Hepatocyte (in vitro differentiated cells): ENCODE data around the gene P2RY4. TPM values are rescaled to one million over a fixed set of nuclear protein-coding genes. Genes with fewer than 3 reads are reported as not detected.
"Not testable (repeated sequence)": the region's sequence is repeated elsewhere in the genome, so short reads cannot be mapped to it uniquely, and the experiment has no call there.

Experiments used
- DNase-seq: peaks from one replicate; pipeline ENCODE4 v3.0.0-alpha.2; 2016; ENCODE audit warnings: low spot score
- H2AFZ ChIP-seq: fragments of 200-600 bp; sonication (generic); 2 replicates; pipeline ENCODE4 v1.6.0; 2016; ENCODE audit warnings: antibody characterized with exemption, mild to moderate bottlenecking
- H3K27ac ChIP-seq: fragments of 200-600 bp; sonication (generic); 2 replicates; pipeline ENCODE4 v1.5.1; 2016; ENCODE audit warnings: mild to moderate bottlenecking
- H3K27me3 ChIP-seq: fragments of 200-600 bp; sonication (generic); 2 replicates; pipeline ENCODE4 v1.6.1; 2016
- H3K36me3 ChIP-seq: fragments of 200-600 bp; sonication (generic); replicated peaks from 2 replicates; pipeline ENCODE4 v1.5.1; 2016; ENCODE audit warnings: low read depth; ENCODE audit not compliant: insufficient read depth
- H3K4me1 ChIP-seq: fragments of 200-600 bp; sonication (generic); 2 replicates; pipeline ENCODE4 v1.5.1; 2016; ENCODE audit warnings: mild to moderate bottlenecking, moderate library complexity; ENCODE audit not compliant: insufficient read depth
- H3K4me2 ChIP-seq: fragments of 200-600 bp; sonication (generic); 2 replicates; pipeline ENCODE4 v1.6.0; 2016
- H3K4me3 ChIP-seq: fragments of 200-600 bp; sonication (generic); 2 replicates; pipeline ENCODE4 v1.5.1; 2016; ENCODE audit warnings: mild to moderate bottlenecking
- H3K79me2 ChIP-seq: fragments of 200-600 bp; sonication (generic); 2 replicates; pipeline ENCODE4 v1.6.0; 2017; ENCODE audit warnings: mild to moderate bottlenecking
- H3K9me2 ChIP-seq: fragments of 200-600 bp; sonication (generic); replicated peaks from 2 replicates; pipeline ENCODE4 v1.6.0; 2017; ENCODE audit warnings: mild to moderate bottlenecking; ENCODE audit not compliant: insufficient read depth
- H3K9me3 ChIP-seq: fragments of 200-600 bp; sonication (generic); 2 replicates; pipeline ENCODE4 v1.5.1; 2016; ENCODE audit warnings: low read depth, mild to moderate bottlenecking
- H4K20me1 ChIP-seq: fragments of 200-600 bp; sonication (generic); 2 replicates; pipeline ENCODE4 v1.6.0; 2016; ENCODE audit warnings: mild to moderate bottlenecking; ENCODE audit not compliant: insufficient read depth, poor library complexity, severe bottlenecking
- EZH2 ChIP-seq: fragments of 200-600 bp; sonication (generic); IDR thresholded peaks from 2 replicates; pipeline ENCODE4 v1.6.1; 2016; ENCODE audit warnings: antibody characterized with exemption, mild to moderate bottlenecking, borderline replicate concordance
- EZH2phosphoT487 ChIP-seq: fragments of 200-600 bp; sonication (generic); IDR thresholded peaks from one replicate; pipeline ENCODE4 v1.6.1; 2018; ENCODE audit warnings: antibody characterized with exemption, mild to moderate bottlenecking, low read depth, moderate library complexity; ENCODE audit not compliant: unreplicated experiment, severe bottlenecking
- WGBS: methylation state at CpG from one replicate; pipeline ENCODE4 v1.1.6; 2016; ENCODE audit warnings: low lambda C conversion rate; ENCODE audit errors: missing lambda C conversion rate; 5-methylcytosine and 5-hydroxymethylcytosine counted together
- polyA plus RNA-seq: library from polyadenylated mRNA; unstranded; fragments of >200 nt; fragmentation: Nextera tagmentation; extraction: Ambion mirVana; gene quantifications from 2 replicates; pipeline ENCODE4 v1.2.1, GENCODE V29; 2016
- total RNA-seq: library from RNA; depleted of rRNA; stranded (reverse); fragments of >200 nt; gene quantifications from 2 replicates; pipeline ENCODE4 v1.2.3, GENCODE V29; 2014
- TF ChIP-seq, protein P1 (sequence below): fragments of 200-600 bp; sonication (generic); IDR thresholded peaks from 2 replicates; pipeline ENCODE4 v1.5.1; 2016; ENCODE audit warnings: antibody characterized with exemption, mild to moderate bottlenecking; ENCODE audit not compliant: poor library complexity

Gene P2RY4
- total and polyA plus RNA-seq, 2 experiments from 2014 or later, result 0.87 to 2.0 TPM

DNA sequence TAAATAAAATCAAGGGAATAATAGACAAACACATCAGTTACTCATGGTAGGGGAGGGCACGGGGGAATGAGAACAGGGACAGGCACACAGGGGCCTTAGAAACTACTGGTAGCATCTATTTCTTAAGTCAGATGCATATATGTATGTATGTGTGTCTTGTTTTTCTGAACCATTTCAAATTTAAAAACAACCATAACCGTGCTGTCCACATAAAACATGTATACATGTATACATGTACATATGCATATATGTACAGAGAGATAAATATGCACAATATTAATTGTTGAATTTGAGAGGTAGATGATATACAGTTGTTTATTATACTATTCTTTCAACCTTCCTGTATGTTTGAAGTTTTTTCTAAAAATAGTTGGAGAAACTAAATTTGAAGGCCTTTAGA, 33.3 kb downstream of the P2RY4 start:
- H3K27me3 ChIP-seq, result no peaks in the 10 kb centered on the region
- WGBS, result 65% methylated on average over 2 of the region's 2 CpGs
- DNase-seq, result no peak
- H3K4me1 ChIP-seq, result no peaks in the 10 kb centered on the region
- no peak overlapping the region for H3K4me2 ChIP-seq
- H2AFZ ChIP-seq, result no peak overlapping the region
- TF ChIP-seq, protein P1, sequence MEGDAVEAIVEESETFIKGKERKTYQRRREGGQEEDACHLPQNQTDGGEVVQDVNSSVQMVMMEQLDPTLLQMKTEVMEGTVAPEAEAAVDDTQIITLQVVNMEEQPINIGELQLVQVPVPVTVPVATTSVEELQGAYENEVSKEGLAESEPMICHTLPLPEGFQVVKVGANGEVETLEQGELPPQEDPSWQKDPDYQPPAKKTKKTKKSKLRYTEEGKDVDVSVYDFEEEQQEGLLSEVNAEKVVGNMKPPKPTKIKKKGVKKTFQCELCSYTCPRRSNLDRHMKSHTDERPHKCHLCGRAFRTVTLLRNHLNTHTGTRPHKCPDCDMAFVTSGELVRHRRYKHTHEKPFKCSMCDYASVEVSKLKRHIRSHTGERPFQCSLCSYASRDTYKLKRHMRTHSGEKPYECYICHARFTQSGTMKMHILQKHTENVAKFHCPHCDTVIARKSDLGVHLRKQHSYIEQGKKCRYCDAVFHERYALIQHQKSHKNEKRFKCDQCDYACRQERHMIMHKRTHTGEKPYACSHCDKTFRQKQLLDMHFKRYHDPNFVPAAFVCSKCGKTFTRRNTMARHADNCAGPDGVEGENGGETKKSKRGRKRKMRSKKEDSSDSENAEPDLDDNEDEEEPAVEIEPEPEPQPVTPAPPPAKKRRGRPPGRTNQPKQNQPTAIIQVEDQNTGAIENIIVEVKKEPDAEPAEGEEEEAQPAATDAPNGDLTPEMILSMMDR, result no peak
- TF ChIP-seq EZH2 (no peak), EZH2phosphoT487 (no peak)
- no peak overlapping the region for H3K27ac ChIP-seq
- no peaks in the 10 kb centered on the region for H3K36me3 ChIP-seq
- H4K20me1 ChIP-seq, result no peaks in the 10 kb centered on the region
- H3K4me3 ChIP-seq, result no peak overlapping the region
- H3K9me3 ChIP-seq, result no peaks in the 10 kb centered on the region
- H3K9me2 ChIP-seq, result no peaks in the 10 kb centered on the region
- no peaks in the 10 kb centered on the region for H3K79me2 ChIP-seq

DNA sequence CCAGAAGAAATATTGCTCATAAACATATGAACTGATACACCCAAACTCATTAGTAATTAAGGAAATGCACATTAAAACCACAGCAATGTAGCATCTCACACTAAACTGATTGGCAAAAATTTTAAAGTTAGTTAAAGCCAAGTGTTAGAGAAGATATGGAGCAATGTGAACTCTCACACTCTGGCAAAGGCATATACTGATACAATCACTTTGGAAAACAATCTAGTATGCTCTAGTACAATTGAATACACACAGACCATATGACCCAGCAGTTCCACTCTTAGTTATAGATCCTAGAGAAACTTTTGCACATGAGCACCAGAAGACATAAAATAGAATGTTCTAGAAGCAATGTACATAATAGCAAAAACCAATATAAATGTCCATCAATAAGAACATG, 34.0 kb downstream of the P2RY4 start:
- Histone ChIP-seq H3K27me3 (no peaks in the 10 kb centered on the region), H3K9me3 (no peaks in the 10 kb centered on the region), H3K4me1 (no peaks in the 10 kb centered on the region), H3K9me2 (no peaks in the 10 kb centered on the region), H3K4me3 (no peak overlapping the region), H4K20me1 (no peaks in the 10 kb centered on the region), H2AFZ (no peak overlapping the region), H3K4me2 (no peak overlapping the region), H3K27ac (no peak overlapping the region), H3K36me3 (no peaks in the 10 kb centered on the region), H3K79me2 (no peaks in the 10 kb centered on the region)
- TF ChIP-seq EZH2phosphoT487 (no peak), EZH2 (no peak)
- TF ChIP-seq, protein P1, result no peak
- DNase-seq, result no peak

DNA sequence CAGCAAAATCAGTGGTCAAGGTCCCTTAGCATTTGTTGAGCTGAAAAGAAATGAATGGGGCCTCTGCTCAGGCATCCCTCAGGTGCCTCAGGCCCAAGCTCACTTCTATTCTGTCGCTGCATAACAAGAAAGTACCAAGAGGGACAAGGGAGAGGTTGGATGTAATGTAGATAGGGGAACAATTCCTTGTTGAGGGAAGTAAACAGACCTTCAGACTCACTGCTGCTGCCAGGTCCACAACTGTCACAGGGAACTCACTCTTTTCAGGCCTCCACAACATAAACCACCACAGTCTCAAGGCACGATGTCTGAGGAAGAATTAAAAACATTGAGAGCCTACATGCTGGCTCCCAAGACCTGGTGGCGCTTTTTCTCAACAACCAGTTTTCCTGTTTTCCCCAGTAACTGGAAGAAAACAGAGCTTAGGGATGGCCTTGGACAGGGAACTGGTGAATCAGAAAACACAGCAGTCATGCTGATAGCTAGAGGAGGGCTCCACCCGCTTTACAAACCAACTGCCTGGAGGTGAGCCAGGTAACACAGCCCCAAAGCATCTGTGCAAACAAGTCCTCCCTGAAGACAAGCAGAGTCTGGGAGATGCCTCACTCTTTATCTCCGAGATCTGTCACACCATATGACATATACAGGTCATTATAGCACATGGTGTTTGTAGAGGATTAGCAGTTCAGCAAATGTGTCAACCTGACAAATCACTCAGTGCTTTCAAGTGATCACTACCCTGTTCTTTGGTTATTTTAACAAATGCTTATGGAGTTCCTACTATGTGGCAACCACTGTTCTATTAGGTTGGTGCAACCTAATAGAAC, 39.9 kb downstream of the P2RY4 start:
- H3K36me3 ChIP-seq, result no peaks in the 10 kb centered on the region
- no peak overlapping the region for H3K4me3 ChIP-seq
- no peak overlapping the region for H2AFZ ChIP-seq
- H3K79me2 ChIP-seq, result no peaks in the 10 kb centered on the region
- H3K27me3 ChIP-seq, result no peaks in the 10 kb centered on the region
- 46% methylated on average over 5 of the region's 5 CpGs for WGBS
- no peaks in the 10 kb centered on the region for H3K9me2 ChIP-seq
- peak overlapping the region; percentile 86 for H3K27ac ChIP-seq
- H3K4me1 ChIP-seq, result peaks cover 4% of the 10 kb centered on the region
- peak overlapping the region; percentile 42 for H3K4me2 ChIP-seq
- TF ChIP-seq EZH2, result no peak
- TF ChIP-seq EZH2phosphoT487, result no peak
- TF ChIP-seq, protein P1, result no peak
- H3K9me3 ChIP-seq, result no peaks in the 10 kb centered on the region
- no peaks in the 10 kb centered on the region for H4K20me1 ChIP-seq
- peak; percentile 73 for DNase-seq

DNA sequence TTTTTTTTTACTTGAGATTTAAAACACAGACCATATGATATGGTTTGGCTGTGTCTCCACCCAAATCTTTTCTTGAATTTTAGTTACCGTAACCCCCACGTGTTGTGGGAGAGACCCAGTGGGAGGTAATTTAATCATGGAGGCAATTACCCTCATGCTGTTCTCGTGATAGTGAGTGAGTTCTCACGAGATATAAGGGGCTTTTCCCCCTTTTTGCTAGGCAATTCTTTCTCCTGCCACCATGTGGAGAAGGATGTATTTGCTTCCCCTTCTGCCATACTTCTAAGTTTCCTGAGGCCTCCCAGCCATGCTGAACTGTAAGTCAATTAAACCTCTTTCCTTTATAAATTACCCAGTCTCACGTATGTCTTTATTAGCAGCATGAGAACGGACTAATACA, 50.4 kb downstream of the P2RY4 start:
- H4K20me1 ChIP-seq, DNase-seq, H2AFZ ChIP-seq, H3K27me3 ChIP-seq, H3K4me3 ChIP-seq, H3K9me3 ChIP-seq, H3K79me2 ChIP-seq, H3K27ac ChIP-seq, H3K4me1 ChIP-seq, H3K4me2 ChIP-seq, H3K36me3 ChIP-seq, H3K9me2 ChIP-seq: not testable (repeated sequence)
- WGBS, result 48% methylated on average over 6 of the region's 6 CpGs
